B cell (primary cell): ENCODE measurements around the gene TLR5.

Source experiments
- CTCF ChIP-seq: fragments of 200-600 bp; IDR thresholded peaks from one replicate; pipeline ENCODE4 v1.8.0; 2022; ENCODE audit warnings: antibody characterized with exemption, mild to moderate bottlenecking
- EZH2 ChIP-seq: IDR thresholded peaks from 2 replicates; pipeline ENCODE4 v1.6.1; 2012; ENCODE audit warnings: borderline replicate concordance, low read depth, mild to moderate bottlenecking, moderate library complexity, low read length; ENCODE audit not compliant: insufficient read depth, poor library complexity, severe bottlenecking

DNA sequence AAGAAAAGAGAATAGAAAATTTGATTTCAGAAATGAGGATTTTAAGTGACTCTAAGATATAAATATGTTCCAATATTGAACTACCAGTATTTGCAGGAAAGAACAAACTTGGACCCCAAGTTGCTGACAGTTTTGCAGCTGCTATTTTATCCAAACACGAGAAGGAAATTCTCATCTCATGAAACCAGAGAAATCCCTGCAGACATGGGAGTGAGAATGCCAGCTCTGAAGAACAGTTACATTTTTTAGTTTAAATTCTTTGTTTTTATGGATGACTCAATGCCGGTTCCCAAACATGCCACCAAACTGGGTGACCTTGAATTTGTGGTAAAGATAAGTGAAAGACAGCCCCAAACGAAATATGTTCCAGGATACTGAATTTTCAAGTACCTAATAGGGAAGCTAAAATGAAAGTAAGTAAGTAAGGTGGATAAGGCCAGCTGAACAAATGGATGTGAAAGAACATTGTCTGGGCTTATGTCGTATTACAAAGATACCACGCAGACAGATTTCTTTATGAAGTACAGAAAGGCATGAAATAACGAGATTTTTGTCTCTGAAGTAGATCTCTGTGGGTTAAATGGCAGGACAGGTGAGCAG, 19.9 kb downstream of the TLR5 start:
- TF ChIP-seq CTCF (no peak), EZH2 (no peak)
